HG03469 (cell line): ENCODE data around the gene VRTN.
"Not testable (repeated sequence)": the region's sequence is repeated elsewhere in the genome, so short reads cannot be mapped to it uniquely, and the experiment has no call there.

Source experiments
- ATAC-seq: cut with Tn5 transposase; IDR thresholded peaks from one replicate; pipeline ENCODE4 v1.9.1; 2021; ENCODE audit warnings: mild to moderate bottlenecking, moderate library complexity, moderate number of reproducible peaks; ENCODE audit not compliant: unreplicated experiment

VRTN gene

GRCh38 chr14:74348241-74348734, at the start of gene VRTN:
Gene VRTN (plus strand): TSS chr14:74348471. CDS start chr14:74356784, 8,313 bp downstream.
- no peak for ATAC-seq

DNA sequence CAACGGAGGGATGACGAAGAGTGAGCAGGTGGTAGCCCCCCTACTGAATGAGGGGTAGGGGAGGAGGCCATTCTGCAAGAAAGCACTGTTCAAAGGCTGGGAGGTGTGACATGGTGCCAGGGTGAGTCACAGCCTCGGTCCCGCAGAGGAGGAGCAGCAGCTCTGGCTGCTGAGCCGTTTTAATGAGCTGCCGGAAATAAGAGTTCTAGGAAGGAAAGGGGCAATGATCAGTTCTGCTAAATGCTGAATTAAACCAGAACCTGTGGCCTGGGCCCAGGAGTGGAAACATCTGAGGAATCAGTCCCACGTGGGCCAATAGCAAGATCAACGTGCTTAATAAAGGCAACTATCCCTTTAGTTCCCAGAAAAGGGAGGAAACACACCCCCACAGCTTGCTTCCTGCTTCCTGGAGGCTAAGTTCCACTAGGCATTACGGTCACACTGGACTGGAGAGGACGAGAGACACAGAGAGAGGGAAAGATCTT, 49.2 kb upstream of the VRTN start:
- no peak for ATAC-seq

DNA sequence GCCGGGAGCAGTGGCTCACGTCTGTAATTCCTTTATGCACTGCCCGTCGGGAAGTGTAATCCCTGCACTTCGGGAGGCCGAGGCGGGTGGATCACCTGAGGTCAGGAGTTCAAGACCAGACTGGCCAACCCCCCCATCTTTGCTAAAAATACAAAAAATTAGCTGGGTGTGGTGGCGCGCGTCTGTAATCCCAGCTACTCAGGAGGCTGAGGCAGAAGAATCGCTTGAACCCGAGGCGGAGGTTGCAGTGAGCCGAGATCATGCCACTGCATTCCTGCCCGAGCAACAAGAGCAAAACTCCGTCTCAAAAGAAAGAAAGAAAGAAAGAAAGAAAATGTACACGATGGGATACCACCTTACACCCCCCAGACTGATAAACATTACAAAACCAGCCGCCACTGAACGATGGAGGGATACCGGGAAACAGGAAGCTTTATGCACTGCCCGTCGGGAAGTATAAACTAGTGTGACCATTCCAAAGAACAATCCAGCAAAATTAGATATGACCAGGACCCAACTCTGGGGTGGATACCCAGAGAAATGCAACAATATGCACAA, 46.6 kb upstream of the VRTN start:
- no peak for ATAC-seq

GRCh38 chr14:74302152-74302628, 46.1 kb upstream of the VRTN start:
- ATAC-seq, result no peak

- ATAC-seq, result peak; percentile 93
These were observed 45.4 kb upstream of the VRTN start, which contains the start of gene ABCD4 for GRCh38 chr14:74302634-74303569. Gene ABCD4 (minus strand): TSS chr14:74302934. CDS start chr14:74302912, 22 bp downstream.

DNA sequence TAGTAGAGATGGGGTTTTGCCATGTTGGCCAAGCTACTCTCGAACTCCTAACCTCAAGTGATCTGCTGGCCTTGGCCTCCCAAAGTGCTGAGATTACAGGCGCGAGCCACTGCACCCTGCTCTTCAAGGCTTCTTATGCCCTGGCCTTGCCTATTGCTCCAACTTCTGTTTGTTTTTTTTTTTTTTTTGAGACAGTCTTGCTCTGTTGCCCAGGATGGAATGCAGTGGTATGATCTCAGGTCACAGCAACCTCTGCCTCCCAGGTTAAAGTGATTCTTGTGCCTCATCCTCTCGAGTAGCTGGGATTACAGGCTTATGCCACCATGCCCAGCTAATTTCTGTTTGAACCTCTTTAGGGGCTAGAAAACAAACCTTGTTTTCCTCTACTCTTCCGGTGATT, 39.6 kb upstream of the VRTN start:
- no peak for ATAC-seq

DNA sequence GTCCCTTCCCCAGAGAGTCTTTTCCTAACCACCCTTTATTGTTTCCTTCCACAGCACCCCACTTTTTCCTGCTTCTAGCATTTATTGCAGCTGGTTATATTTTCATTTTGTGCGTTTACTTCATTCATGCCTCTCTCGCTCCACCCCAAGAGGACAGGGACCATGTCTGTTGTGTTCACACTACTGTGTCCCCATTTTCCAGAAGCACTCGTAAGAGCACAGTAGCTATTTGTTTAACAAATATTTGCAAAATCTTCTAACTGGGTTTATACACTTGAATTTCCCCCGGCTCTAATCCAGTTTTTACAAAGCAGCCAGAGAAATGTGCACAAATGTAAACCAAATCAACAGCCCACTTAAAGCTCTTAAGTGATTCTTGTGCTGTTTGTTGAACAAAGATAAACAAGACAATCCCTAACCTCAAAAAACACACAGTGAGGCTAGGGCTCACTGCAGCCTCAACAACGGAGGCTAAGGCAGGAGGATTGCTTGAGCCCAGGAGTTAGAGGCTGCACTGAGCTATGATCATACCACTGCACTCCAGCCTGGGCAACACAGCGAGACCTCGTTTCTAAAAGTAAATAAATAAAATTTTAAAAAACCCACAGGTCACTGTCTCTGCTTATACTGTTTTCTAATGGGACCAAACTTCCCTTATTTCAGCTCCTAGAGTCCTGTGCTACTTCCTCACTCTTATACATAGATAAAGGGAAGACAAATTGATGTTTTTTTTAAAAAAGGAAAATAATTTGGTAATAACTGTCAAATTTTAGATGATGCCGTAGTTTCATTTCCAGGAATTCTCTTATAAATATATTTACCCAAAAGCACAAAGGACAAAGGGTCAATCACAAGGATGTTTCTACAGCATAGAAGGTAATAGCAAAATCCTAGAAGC, 38.9 kb upstream of the VRTN start:
- ATAC-seq, result no peak

- ATAC-seq, result no peak
These were observed 36.1 kb upstream of the VRTN start for GRCh38 chr14:74312161-74312560.

DNA sequence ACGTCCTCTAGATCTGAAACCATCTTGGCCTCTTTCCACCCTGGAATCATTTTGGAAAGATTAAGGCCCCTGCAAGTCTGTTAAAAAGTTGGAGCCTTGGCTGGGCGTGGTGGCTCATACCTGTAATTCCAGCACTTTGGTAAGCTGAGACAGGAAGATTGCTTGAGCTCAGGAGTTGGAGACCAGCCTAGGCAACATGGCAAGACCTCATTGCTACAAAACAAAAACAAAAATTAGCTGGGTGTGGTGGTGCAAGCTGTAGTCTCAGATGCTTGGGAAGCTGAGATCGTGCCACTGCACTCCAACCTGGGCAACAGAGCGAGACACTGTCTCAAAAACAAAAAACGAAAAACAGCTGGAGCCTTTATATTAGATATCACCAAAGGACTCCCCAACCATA, 34.7 kb upstream of the VRTN start:
- no peak for ATAC-seq

- ATAC-seq, result no peak
These were observed 33.7 kb upstream of the VRTN start for GRCh38 chr14:74314576-74314975.

GRCh38 chr14:74324931-74325361, 23.3 kb upstream of the VRTN start:
- ATAC-seq, result no peak

DNA sequence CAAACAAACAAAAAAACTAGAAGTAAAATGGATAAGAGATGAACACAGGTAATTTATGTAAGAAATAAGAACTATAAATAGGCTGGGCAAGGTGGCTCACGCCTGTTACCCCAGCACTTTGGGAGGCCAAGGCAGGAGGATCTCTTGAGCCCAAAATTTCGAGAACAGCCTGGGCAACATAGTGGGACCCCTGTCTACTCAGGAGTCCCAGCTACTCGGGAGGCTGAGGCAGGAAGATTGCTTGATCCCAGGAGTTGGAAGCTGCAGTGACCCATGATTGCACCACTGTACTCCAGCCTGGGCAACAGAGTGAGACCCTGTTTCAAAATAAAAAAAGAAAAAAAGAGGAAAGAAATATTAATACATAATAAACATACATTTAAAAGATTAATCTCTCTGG, 22.8 kb upstream of the VRTN start:
- ATAC-seq, result no peak

DNA sequence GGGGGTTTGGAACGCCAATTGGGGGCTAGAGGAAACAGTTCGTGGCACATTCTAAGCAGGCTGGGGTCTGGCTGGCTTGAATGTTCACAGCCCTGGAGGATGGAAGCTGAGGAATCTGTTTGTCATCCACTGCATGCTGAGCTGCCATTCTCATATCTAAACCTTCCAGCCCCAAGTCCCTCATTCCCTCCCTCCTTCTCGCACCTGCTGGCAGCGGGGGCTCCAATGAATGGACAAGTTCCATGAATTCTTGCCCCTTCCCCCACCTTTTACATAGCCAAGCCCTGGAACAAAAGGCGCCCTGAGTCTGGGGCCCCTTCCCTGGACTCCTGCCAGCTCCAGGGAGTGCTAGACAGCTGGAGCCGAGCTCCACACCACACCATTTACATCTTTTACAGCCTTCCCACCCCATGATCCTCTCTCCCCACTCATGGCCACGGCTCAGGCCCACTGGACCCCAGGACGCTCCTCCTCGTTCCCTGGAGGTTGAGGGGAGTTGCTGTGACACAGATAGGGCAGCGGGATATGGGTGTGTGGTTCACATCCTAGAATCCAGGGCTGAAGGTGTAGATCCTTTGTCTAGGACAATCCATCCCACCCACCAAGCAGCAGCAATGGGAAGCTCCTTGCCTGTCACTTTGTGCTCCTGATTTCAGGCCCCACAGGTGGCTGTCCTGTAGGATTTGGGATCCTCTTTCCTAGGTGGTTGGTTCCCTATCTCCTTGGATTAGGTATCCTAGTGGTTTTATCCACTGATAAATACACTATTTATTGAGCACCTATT, 21.7 kb upstream of the VRTN start:
- no peak for ATAC-seq

GRCh38 chr14:74329950-74330552, 18.2 kb upstream of the VRTN start:
- not testable (repeated sequence) for ATAC-seq

GRCh38 chr14:74333909-74334308, 14.4 kb upstream of the VRTN start:
- ATAC-seq, result no peak

GRCh38 chr14:74346341-74346740, 1.9 kb upstream of the VRTN start:
- no peak for ATAC-seq

- no peak for ATAC-seq
These were observed 1.0 kb upstream of the VRTN start for GRCh38 chr14:74347097-74347794.

DNA sequence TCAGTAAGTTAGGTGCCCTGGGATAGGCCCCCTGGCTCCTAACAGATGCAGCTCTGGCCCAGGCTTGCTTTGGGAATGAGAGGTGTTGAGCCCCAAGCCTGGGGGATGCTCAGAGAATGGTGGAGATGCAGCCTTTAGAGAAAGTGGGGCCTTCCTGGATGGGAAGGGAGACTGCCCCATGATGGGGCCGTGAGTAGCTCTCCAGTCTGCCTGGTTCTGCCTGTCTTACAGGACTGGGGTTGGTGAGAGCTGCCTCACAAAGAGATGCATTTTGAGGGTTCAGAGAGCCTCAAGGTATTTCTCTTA, 523 bp upstream of the VRTN start:
- no peak for ATAC-seq
